ENCODE data around the gene DHRSX. TPM values are rescaled to one million over a fixed set of nuclear protein-coding genes. Genes with fewer than 3 reads are reported as not detected.

The DHRSX gene
- total RNA-seq, 1 donor from 2014 or later: 34.2 TPM

GRCh38 chrX:2185341-2186082, 315.3 kb downstream of the DHRSX start:
- no peak for DNase-seq (ENCODE audit: extremely low spot score, unreplicated experiment)
- no peaks in the 10 kb centered on the region for H3K27me3 Mint-ChIP-seq
- TF ChIP-seq CTCF (conservative IDR thresholded peaks at IDR 0.05): no peak
- peaks cover 3% of the 10 kb centered on the region for H3K9me3 Mint-ChIP-seq
- H3K36me3 Mint-ChIP-seq: peaks cover 10% of the 10 kb centered on the region
- peaks cover 18% of the 10 kb centered on the region for H3K4me1 Mint-ChIP-seq (ENCODE audit: unreplicated experiment)
- H3K4me3 Mint-ChIP-seq: no peak overlapping the region
- no peak overlapping the region for H3K27ac Mint-ChIP-seq

- H3K4me1 Mint-ChIP-seq (ENCODE audit: unreplicated experiment): peaks cover 18% of the 10 kb centered on the region
These were observed 316.7 kb downstream of the DHRSX start for GRCh38 chrX:2184089-2184488.

GRCh38 chrX:2183193-2183725, 317.5 kb downstream of the DHRSX start:
- H3K4me3 Mint-ChIP-seq: no peak overlapping the region
- H3K9me3 Mint-ChIP-seq: peaks cover 1% of the 10 kb centered on the region
- no peak for DNase-seq (ENCODE audit: extremely low spot score, unreplicated experiment)
- H3K27me3 Mint-ChIP-seq: no peaks in the 10 kb centered on the region
- H3K27ac Mint-ChIP-seq: no peak overlapping the region
- no peak for TF ChIP-seq CTCF (conservative IDR thresholded peaks at IDR 0.05)
- peaks cover 13% of the 10 kb centered on the region for H3K4me1 Mint-ChIP-seq (ENCODE audit: unreplicated experiment)
- H3K36me3 Mint-ChIP-seq: peaks cover 8% of the 10 kb centered on the region

More at GRCh38 chrX:2184089-2184488, 316.7 kb downstream of the DHRSX start:
- DNase-seq (ENCODE audit: extremely low spot score, unreplicated experiment): no peak
- TF ChIP-seq CTCF (conservative IDR thresholded peaks at IDR 0.05): no peak
- Mint-ChIP-seq H3K27me3 (no peaks in the 10 kb centered on the region), H3K9me3 (peaks cover 3% of the 10 kb centered on the region), H3K4me3 (no peak overlapping the region), H3K36me3 (peaks cover 10% of the 10 kb centered on the region), H3K27ac (no peak overlapping the region)

GRCh38 chrX:2177541-2177940, 323.2 kb downstream of the DHRSX start:
- Mint-ChIP-seq H3K9me3 (no peaks in the 10 kb centered on the region), H3K4me3 (no peak overlapping the region), H3K27me3 (no peaks in the 10 kb centered on the region), H3K36me3 (no peaks in the 10 kb centered on the region), H3K4me1 (ENCODE audit: unreplicated experiment) (peaks cover 3% of the 10 kb centered on the region), H3K27ac (no peak overlapping the region)
- TF ChIP-seq CTCF (conservative IDR thresholded peaks at IDR 0.05): no peak
- DNase-seq (ENCODE audit: extremely low spot score, unreplicated experiment): no peak

- Mint-ChIP-seq H3K9me3 (no peaks in the 10 kb centered on the region), H3K27ac (no peak overlapping the region), H3K27me3 (no peaks in the 10 kb centered on the region), H3K36me3 (no peaks in the 10 kb centered on the region), H3K4me3 (no peak overlapping the region), H3K4me1 (ENCODE audit: unreplicated experiment) (no peaks in the 10 kb centered on the region)
- TF ChIP-seq CTCF (conservative IDR thresholded peaks at IDR 0.05): no peak
- DNase-seq (ENCODE audit: extremely low spot score, unreplicated experiment): no peak
These were observed 324.0 kb downstream of the DHRSX start for GRCh38 chrX:2176733-2177132.
